IPS-18a (cell line): ENCODE results near the gene P4HA2.

ENCODE experiments used
- H3K27ac ChIP-seq: one replicate; pipeline ENCODE4 v1.5.1; 2013; ENCODE audit warnings: low read length
- H3K27me3 ChIP-seq: one replicate; pipeline ENCODE4 v1.6.1; 2013; ENCODE audit warnings: mild to moderate bottlenecking, low read length; ENCODE audit not compliant: control insufficient read depth, insufficient read depth
- H3K36me3 ChIP-seq: one replicate; pipeline ENCODE4 v1.6.1; 2013; ENCODE audit warnings: low read depth, low read length; ENCODE audit not compliant: control insufficient read depth
- H3K4me1 ChIP-seq: one replicate; pipeline ENCODE4 v1.6.1; 2013; ENCODE audit warnings: low read depth, low read length; ENCODE audit not compliant: control insufficient read depth
- H3K4me3 ChIP-seq: one replicate; pipeline ENCODE4 v1.5.1; 2013; ENCODE audit warnings: low read length
- H3K9ac ChIP-seq: one replicate; pipeline ENCODE4 v1.6.1; 2013; ENCODE audit warnings: mild to moderate bottlenecking, low read length, moderate library complexity
- H3K9me3 ChIP-seq: one replicate; pipeline ENCODE4 v1.6.1; 2013; ENCODE audit warnings: low read depth, low read length; ENCODE audit not compliant: control insufficient read depth

P4HA2 gene

DNA sequence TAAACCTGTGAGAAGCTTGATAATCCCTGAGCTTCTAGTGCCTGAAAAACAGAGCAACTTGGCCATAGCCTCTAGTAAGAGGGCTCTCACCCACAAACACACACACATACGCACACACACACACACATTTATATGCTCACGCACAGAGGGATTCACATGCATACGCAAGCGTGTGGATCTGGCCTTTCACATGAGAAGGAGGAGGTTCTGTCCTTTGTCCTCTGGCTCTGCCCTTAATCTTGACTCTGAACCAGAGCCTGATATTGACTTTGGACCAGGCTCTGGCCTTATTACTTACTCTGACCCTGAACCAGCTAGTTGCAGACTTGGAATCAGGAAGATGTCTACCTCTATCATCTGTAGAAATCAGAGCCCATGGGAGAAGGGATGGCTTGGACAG is 10.0 kb upstream of the P4HA2 start:
- H3K27ac ChIP-seq = no peak overlapping the region

GRCh38 chr5:132237141-132237540 is 9.5 kb upstream of the P4HA2 start:
- Histone ChIP-seq H3K27me3 (no peaks in the 10 kb centered on the region), H3K9me3 (no peaks in the 10 kb centered on the region), H3K4me1 (no peaks in the 10 kb centered on the region), H3K4me3 (no peak overlapping the region), H3K36me3 (no peaks in the 10 kb centered on the region), H3K27ac (no peak overlapping the region), H3K9ac (no peak overlapping the region)

More for the DNA sequence above, 10.0 kb upstream of the P4HA2 start:
- no peaks in the 10 kb centered on the region for H3K4me1 ChIP-seq
- H3K9me3 ChIP-seq = no peaks in the 10 kb centered on the region
- no peaks in the 10 kb centered on the region for H3K36me3 ChIP-seq
- no peak overlapping the region for H3K9ac ChIP-seq
- H3K4me3 ChIP-seq = no peak overlapping the region
- H3K27me3 ChIP-seq = no peaks in the 10 kb centered on the region

- no peaks in the 10 kb centered on the region for H3K4me1 ChIP-seq
- no peaks in the 10 kb centered on the region for H3K27me3 ChIP-seq
- H3K9me3 ChIP-seq = no peaks in the 10 kb centered on the region
- H3K4me3 ChIP-seq = no peak overlapping the region
- H3K36me3 ChIP-seq = no peaks in the 10 kb centered on the region
- H3K9ac ChIP-seq = no peak overlapping the region
- H3K27ac ChIP-seq = no peak overlapping the region
Measured at GRCh38 chr5:132235340-132235739, 7.7 kb upstream of the P4HA2 start.

DNA sequence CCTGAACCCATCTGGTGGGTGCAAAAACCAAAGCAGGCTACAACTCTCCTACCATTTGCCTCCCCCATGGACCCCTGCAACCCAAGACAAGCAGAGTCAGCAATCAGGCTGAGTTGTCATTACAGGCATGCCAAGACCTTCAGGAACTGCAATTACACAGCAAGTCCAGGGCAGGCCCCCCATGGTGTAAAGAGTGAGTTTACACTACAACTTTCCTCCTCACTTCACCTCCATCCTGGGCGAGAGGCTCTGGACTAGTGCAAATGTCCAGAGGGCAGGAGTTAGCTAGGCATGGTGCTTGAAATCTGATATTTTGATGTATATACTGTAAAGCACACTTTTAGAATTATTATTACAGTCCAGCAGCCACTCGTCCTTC is 7.0 kb upstream of the P4HA2 start:
- Histone ChIP-seq H3K27ac (no peak overlapping the region), H3K36me3 (no peaks in the 10 kb centered on the region), H3K27me3 (peaks cover under 1% of the 10 kb centered on the region), H3K4me3 (no peak overlapping the region), H3K9ac (no peak overlapping the region), H3K4me1 (no peaks in the 10 kb centered on the region), H3K9me3 (no peaks in the 10 kb centered on the region)

DNA sequence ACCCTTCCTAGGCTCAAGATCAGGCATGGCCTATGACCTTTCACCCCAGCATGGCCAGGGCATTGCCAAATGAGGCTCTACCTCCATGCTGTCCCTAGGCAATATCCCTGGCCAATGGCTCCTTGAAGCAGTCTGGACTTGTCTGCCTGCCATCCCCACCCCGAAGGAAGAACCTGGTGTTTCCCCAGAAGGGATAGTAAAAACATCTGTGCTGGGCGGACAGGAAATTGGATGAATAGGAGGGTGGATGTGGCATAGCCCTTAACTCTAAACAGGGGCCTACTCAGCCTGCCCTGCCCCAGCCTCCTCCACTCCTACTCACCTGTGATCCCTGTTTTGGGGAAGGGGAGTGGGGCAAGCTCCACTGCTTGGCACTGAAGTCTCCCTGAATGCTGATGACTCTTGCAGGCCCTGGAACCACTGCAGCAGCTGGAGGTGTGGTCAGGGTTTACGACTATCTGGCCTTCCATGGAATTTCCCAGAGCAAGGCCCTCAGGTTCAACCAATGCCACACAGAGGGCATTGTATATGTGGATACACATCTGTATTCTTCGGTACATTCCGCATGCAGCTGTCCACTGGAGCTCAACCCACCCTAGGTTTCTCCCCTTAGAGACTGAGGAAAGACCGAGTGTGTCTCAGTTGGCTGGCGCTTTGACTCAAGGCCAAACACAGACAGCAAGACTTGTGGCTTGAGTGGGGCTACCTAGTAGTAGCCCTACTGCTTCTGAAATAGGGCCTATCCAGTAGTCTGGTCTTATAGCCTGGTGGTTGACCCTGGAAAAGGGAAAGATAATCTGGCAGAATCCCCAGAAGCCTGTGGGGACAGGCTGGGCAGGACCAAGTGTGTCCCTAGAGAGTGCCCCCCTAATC is 6.4 kb upstream of the P4HA2 start:
- Histone ChIP-seq H3K4me1 (no peaks in the 10 kb centered on the region), H3K4me3 (no peak overlapping the region), H3K36me3 (no peaks in the 10 kb centered on the region), H3K27ac (no peak overlapping the region), H3K9ac (no peak overlapping the region), H3K9me3 (no peaks in the 10 kb centered on the region), H3K27me3 (peaks cover 7% of the 10 kb centered on the region)

DNA sequence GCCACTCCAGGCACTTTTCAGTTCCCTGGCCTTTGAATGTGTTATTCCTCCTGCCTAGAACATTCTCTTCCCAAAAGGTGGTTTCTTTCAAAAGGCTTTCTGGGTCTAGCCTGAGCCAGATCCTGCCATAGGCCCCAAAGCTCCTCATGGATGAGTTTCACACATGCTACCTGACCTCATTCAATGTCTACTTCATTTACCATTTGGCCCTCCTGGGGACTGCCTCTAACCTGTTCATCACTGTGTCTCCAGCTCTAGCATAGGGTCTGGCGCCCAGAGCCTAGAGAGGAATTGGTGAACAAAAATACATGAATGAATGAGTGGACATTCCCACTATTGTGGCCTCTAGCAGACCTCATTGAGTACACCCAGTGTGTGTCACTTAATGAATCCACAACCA is 5.4 kb upstream of the P4HA2 start:
- no peak overlapping the region for H3K9ac ChIP-seq
- H3K27ac ChIP-seq = no peak overlapping the region
- peaks cover 16% of the 10 kb centered on the region for H3K27me3 ChIP-seq
- H3K36me3 ChIP-seq = no peaks in the 10 kb centered on the region
- no peaks in the 10 kb centered on the region for H3K9me3 ChIP-seq
- no peak overlapping the region for H3K4me3 ChIP-seq
- H3K4me1 ChIP-seq = no peaks in the 10 kb centered on the region

- no peak overlapping the region for H3K9ac ChIP-seq
- H3K36me3 ChIP-seq = no peaks in the 10 kb centered on the region
- H3K4me3 ChIP-seq = no peak overlapping the region
- H3K9me3 ChIP-seq = no peaks in the 10 kb centered on the region
- H3K27ac ChIP-seq = no peak overlapping the region
- H3K27me3 ChIP-seq = peaks cover 16% of the 10 kb centered on the region
- no peaks in the 10 kb centered on the region for H3K4me1 ChIP-seq
Measured at GRCh38 chr5:132232465-132232864, 4.8 kb upstream of the P4HA2 start.

DNA sequence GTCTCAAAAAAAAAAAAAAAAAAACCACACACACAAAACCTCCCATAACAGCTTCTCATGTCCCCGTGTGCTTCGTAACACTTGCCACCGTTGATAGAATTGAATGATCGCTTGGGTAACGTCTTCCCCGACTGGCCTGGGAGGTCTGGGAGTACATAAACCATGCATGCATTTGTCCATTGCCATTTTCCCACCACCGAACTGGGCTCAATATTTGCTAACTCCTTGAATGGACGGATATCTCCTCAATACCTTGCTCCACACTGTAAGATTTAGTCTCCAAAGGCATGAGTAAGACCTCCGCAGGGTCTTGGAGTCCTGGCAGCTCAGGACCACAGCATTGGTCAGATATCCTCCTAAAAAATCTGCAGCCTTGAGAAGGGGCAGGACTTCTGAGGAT is 3.2 kb upstream of the P4HA2 start:
- no peaks in the 10 kb centered on the region for H3K4me1 ChIP-seq

GRCh38 chr5:132229236-132229635 is 1.6 kb upstream of the P4HA2 start:
- no peak overlapping the region for H3K4me3 ChIP-seq
- no peaks in the 10 kb centered on the region for H3K4me1 ChIP-seq
- no peak overlapping the region for H3K9ac ChIP-seq
- H3K9me3 ChIP-seq = no peaks in the 10 kb centered on the region
- peaks cover 33% of the 10 kb centered on the region for H3K27me3 ChIP-seq
- no peaks in the 10 kb centered on the region for H3K36me3 ChIP-seq
- H3K27ac ChIP-seq = no peak overlapping the region

More for the DNA sequence above, 3.2 kb upstream of the P4HA2 start:
- Histone ChIP-seq H3K9ac (no peak overlapping the region), H3K4me3 (no peak overlapping the region), H3K36me3 (no peaks in the 10 kb centered on the region), H3K9me3 (no peaks in the 10 kb centered on the region), H3K27ac (no peak overlapping the region), H3K27me3 (peaks cover 32% of the 10 kb centered on the region)

- Histone ChIP-seq H3K36me3 (no peaks in the 10 kb centered on the region), H3K9me3 (no peaks in the 10 kb centered on the region), H3K4me3 (peak overlapping the region; percentile 52), H3K27ac (no peak overlapping the region), H3K27me3 (peaks cover 33% of the 10 kb centered on the region), H3K9ac (no peak overlapping the region), H3K4me1 (no peaks in the 10 kb centered on the region)
Measured at GRCh38 chr5:132228241-132229035, 785 bp upstream of the P4HA2 start.

DNA sequence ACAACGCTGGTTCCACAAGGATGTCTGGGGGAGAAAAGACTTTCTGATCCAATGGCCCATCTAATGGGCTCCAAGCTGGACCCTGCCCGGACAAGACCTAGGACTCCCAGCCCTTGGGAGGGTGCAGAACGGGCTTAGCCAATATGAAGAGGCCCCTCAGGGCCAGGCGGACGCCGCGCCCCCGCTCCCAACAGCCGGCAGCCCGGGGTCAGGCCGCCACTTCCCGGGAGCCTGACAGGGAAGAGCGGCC is 493 bp downstream of the P4HA2 start:
- Histone ChIP-seq H3K27ac (no peak overlapping the region), H3K9me3 (no peaks in the 10 kb centered on the region), H3K4me3 (peak overlapping the region; percentile 52), H3K27me3 (peaks cover 33% of the 10 kb centered on the region), H3K9ac (no peak overlapping the region), H3K36me3 (no peaks in the 10 kb centered on the region), H3K4me1 (no peaks in the 10 kb centered on the region)
